ENCODE results near the gene TICAM2.

Gene TICAM2

DNA sequence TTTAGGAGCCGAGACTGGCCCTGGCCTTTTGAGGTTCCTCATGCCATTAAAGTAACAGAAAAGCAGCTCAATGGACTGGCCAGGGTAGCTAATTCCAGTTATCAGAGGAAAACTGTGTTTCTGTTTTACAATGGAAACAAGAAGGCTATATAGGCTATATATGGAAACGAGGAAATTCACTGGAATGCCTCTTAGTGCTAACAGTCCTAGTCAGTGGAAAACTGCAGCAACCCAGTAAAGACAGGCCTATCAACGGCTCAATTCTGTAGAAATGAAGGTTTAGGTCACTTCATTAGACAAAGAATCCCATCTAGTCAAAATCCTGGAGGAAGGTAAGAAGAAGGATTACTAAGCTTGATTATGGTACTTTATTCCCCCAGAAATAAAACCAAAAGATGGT, 3.2 kb upstream of the TICAM2 start:
- DNase-seq: no peak

DNA sequence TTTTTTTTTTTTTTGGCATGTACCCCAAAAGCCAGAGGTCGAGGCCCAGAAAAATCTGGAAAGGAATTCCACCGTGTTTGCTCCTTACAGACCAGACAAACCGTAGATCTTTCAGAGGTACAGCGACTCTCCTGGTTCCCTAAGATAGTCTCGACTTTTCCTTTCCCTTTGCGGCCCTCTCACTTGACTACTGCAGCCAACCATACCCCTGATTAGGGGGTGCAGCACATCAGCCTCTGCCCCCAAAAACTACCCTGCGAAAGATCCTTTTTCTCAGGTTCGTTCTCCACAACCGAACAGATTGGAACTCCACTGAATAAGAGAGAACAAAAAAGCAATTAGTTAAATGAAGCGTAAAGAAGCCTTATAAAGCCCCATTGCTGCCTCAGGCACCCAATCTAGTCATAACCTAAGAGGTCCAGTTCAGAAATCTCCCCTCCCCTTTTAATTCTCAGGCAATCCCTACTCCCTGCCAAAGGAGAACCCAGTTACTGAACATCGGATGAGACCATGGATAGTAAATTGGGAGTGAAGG, 379 bp upstream of the TICAM2 start:
- DNase-seq: no peak

DNA sequence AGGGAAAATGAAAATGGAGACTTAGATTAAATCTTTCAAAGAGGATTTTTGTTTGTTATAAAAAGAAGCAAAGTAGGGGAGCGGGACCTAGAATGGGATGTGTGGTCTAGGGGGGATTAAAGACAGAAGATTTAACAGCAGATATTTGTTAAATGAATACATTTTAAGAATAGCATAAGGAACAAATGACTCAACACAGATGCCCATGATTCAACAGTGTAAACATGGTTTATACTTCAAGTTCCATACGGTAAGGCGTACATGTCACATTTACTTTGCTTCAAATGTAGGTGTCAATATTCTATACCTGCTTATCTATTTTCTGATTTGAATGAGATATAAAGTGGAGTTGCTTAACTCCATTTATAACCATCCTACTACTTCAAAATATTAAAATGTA, 1.5 kb downstream of the TICAM2 start:
- DNase-seq: no peak

DNA sequence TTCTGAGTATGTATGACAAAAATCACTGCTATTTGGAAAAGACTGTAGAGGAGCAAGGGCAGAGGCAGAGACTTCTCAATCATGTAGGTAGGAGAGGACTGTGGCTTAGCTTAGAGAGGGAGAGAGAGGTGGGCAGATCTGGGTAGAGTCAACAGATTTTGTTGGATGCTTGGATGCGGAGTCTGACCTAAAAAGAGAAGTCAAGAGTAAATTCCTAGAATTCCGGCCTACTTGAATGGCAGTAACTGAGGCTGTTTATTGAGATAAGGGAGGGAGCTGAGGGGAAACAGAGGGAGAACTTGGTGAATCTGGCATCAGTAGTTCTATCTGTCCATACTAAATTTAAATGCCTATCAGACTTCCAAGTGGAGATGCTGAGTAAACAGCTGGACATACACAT, 2.4 kb downstream of the TICAM2 start:
- DNase-seq: no peak

DNA sequence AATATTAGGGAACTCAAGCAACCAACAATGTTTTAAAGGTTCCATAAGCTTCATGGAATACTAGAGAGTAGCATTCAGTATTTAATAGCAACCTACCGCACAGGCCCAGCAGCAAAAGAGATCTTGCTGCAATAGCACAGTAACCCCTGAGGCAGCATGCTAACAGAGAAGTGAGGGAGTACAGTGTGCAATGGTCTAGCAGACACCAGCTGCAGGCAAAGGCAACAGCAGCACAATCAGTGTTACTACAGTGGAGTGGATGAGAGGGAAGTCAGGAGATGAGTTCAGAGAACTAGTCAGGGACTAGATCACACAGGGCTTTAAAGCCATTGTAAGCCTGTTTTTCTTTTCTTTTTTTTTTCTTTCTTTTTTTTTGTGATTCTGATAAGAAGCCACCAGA, 2.8 kb downstream of the TICAM2 start:
- no peak for DNase-seq

DNA sequence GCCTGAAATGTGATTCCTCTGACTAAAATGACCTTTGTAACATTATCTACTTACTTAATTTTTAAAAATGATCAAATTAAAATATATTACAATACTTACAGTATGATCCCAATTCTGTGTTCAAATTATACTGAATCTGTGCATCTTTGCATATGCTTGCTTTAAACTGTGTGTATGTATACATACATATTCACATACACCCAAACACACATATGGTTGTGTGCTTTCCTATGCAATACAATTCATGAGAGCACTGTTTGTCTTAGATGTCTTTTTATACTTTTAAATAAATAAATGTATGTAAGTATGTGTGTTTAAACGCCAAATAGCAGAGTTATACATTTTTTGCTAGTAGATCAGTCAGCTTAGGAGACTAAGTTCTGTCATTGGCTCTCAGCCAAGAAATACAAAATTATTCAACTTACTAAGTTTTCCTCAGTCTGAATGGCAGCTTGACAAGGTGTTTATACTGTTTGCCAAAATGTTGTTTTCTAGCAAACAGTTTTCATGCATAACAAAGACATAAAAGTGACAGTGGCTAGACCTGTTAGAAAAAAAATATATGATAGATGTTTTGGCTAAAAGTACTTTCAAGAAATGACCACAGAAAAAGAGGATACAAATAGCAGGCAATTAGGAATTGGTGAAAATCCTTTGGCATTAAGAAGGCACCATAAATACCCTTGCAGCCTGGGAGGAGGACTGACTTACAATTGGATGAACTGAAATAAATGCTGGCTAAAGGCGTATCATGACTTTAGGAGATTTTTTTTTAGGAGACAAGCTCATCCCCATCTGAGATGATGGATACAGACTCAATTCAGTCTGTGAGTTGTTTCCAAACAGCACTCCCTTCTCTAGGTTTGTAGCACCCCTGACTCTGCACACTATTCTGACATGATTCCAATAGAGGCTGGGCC, 7.9 kb downstream of the TICAM2 start:
- DNase-seq: no peak

DNA sequence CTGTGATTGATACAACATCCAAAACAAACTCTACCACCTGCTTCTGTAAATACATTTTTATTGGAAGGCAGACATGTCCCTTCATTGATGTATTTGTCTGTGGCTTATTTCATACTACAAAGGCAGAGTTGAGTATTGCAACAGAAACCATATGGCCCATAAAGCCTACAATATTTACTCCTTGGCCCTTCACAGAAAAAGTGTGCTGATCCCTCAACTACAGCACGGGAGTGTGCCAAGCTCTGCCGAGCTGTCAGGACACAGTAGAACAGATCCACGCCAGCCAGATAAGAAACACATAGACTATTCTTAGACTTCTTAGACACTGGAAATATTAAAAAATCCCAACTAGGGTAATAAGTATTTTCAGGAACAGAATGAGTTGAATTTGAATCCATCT, 13.2 kb downstream of the TICAM2 start:
- DNase-seq: no peak

DNA sequence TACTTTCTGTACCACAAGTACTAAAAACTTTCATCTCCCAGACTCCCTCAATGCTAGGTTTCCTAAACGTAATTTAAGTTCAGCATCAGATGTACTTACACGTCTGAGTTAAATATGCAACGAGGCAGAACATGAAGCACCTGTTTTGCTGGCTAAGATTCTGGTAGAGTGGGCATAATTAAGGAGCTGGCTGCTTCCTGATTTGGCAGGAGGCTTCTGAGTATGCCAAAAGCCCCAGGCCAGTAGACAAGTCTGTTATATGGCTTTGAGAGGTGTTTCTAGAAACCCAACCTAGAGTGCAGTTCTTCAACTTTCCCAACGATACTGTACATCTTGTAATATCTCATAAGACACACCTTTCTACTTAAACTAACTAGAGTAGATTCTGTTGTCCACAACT, 13.6 kb downstream of the TICAM2 start:
- DNase-seq: no peak

DNA sequence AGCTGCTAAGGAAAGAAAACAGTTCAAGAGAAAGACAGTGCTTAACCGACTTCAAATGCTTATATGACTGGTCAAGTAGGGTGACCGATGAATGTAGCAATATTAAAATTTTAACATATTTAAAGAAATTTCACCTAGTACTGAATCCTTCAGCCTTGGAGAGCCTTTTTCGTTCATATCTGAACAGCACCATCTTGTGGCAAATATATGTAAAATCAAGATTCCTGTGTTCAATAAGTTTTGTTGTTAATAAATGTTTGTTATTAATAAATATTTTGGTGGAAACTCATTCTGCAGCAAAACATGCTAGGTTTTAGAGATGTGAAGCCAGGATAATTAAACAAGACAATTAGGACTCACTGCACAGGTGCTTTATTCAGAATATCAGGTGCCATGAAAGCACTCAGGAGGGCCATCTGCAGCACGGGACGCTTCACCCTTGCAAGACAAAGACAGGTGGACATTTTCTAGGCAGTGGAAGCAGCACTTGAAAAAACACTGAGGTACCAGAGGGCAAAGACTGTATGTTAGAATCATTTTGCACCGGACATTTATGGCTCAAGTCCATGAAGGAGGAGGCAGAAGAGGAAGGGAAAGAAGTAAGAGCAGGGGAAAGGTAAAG, 15.6 kb downstream of the TICAM2 start:
- DNase-seq: no peak

DNA sequence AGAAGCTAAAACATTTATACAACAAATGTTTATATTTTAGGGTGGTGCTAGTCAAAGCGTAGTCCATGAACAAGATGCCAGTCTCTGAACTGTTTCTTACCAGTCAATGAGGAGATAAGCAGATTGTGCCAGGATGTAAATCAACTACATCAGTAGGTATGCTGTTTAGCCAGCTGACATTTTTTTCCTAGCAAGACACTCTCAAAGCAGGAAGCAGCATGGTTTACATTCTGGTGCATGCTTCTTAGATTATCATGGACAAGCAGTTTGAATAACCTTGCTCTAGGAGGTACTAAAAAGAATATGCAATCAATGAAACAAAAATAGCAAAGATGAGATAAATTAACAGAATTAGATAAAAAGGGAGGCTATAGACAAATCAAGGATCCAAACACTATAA, 17.0 kb downstream of the TICAM2 start:
- DNase-seq: no peak

DNA sequence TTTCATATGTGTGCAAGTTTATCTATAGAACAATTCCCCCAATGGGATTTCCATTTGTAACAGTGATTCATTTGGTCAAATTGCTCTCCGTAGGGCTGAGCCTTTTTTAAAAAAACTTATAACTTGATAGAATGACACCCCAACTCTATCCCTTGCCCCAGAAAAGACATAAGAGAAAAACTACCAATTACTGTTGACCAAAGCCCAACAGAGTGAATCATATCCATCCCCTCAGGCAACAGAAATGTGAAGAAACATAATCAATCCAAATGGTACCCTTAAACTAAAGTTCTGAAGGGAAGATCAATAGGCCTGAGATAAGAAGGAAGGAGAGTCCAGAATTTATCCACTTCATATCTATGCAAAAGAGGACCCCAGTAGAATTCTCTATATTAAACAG, 17.8 kb downstream of the TICAM2 start:
- DNase-seq: no peak

DNA sequence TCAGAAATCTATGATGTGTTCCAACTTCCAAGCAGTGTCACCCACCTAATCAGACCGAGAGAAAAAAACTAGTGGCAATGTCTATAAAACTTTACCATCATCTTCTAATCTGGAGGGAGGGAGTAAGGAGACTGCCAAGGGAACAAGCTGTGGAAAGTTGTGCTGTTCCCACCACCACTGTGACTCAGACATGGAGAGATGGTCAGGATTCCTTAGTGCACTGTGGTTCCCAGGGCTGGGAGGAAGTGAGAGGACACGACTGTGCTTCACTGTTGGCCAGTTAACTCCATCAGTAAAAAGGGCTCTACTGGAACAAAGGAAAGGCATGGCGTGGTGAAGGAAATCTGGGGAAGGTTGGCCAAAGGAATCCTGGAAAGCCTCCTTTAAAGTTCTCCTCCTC, 18.8 kb downstream of the TICAM2 start:
- no peak for DNase-seq

DNA sequence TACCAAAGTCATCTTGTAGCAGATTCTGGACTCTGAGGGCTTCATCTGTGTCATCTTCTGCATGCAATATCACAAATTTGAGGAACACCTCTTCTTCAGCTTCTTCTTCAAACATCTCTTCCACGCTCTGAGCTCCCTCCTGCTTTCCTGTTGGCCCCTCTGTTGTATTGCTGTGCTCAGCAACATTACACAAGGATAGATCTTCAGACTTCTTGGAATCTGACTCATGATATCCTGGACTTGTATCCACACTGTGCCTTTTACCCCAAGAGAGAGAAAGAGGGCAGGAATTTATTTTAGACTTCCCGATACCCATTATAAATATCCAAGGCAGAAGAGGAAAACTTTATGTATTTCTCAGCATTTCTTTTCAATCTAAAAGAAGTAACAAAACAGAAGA, 21.3 kb downstream of the TICAM2 start:
- DNase-seq: no peak

DNA sequence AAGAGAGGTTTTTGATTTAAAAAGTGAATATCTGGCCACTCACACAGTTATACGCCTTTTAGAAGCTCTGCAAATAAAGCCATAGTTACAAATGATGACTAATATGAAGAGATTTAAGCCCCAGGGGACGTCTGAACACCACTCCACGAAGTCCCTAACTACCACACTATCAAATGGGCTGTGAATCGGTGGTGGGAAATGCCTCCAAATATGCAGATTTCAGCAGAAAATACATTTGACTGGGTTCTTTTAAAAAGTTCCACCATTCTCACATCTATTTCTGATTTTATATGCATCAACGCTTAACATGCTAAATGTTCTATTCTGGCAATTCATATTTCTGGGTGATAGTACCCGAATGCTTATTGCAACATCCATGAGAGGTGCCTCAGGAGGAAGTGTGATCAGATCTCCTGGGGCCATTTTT, 22.5 kb downstream of the TICAM2 start:
- DNase-seq: no peak

DNA sequence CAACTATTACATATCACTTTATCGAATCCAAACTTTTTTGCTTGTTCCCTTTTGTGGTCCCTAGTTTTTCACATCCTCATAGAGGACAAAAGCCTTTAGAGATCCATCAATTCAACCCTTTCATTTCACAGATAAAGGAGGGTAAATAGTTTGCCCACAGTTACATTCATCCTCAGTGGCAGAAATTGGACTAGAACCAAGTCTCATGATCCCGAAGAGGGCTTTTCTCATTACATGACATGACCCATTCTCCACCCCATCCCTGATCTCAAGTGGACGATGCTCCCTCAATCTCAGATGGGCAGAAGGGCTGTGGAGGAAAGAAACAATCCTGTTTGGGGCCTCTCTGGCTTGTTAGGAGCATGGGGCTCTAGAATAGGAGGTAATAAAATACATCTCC, 23.1 kb downstream of the TICAM2 start:
- no peak for DNase-seq

DNA sequence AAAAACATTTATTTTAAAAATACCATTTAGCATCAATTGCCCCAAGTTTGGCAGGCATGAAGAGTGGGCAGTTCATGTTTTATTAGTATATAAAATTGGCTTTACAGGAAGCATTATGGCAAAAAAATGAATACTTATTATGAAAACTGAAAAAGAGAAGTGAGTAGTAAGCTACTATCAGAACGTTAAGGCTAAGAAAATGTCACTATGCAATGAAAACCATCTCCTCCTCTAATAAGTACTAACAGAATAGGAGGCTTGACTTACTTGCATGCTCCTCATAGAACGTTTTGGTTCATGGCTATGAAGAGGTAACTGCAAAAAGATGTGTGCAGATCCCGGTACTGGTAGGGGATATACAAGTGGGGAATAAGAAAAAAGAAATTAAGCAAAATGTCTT, 23.6 kb downstream of the TICAM2 start:
- no peak for DNase-seq

DNA sequence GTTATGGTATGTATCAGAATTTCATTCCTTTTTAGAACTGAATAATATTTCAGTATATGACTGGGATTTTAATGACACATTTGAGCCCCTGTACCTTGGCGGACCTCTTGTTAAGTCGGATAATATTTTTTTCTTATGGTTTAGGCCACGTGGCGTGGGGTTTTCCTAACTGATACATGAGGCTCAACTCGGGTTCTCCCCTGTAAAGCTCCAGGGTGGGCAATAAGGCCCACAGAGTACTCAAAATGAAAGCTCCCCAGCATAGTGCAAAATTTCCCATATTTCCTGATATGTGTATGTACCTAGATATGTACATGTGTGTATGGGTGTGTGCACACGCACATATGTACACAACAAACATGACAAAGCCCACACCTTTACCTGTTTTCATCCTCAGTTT, 24.5 kb downstream of the TICAM2 start:
- no peak for DNase-seq

DNA sequence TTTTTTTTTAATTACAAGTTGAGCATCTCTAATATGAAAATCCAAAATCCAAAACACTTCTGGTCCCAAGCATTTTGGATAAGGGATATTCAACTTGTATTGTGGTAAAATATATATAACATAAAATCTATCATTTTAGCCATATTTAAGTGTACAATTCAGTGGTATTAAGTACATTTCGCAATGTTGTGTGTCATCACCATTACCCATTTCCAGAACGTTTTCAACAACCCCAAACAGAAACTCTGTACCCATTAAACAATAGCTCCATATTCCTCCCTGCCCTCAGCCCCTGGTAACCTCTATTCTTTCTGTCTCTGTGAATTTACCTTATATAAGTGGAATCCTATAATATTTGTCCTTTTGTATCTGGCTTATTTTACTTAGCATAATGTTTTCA, 24.9 kb downstream of the TICAM2 start:
- DNase-seq: no peak

DNA sequence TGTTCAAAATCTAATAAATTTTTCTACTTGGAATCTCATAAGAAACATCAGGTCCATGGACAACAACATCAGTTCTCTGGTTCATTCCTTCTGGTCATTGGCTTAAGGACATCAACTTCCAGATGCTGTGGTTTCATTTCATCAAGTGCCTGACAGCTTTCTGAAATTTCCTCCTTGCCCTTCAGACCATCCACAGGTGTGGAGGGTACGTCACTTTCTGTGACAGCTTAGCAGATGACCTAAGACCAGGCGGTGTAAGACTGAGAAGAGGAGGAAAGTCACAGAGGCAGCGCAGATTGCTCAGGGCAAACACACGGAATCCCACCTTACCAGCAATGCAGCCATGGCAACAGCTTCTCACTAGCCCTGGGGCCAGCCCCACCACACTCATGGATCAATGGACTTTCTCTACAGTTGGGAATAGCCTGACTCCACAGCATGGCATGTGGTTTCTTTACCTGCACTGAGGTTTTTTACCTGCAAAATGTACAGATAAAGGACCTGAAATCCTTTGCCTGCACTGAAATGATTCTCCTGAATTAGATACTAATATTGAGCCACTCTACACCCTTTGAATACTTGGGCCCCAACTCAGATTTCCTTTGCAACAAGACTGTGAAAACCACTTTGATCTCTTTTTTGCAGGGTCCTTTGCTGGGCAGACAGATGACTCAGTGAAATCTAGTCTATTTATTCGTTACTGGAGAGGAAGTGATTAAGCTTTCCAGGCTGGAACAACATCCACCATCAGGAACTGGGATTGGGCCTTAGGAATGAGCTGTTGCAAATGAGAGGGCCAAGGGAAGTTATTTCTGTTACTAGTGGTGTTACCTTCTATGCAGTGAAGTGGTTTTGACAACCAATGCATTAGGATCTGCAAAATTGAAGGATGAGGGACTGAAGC, 26.9 kb downstream of the TICAM2 start:
- DNase-seq: no peak

DNA sequence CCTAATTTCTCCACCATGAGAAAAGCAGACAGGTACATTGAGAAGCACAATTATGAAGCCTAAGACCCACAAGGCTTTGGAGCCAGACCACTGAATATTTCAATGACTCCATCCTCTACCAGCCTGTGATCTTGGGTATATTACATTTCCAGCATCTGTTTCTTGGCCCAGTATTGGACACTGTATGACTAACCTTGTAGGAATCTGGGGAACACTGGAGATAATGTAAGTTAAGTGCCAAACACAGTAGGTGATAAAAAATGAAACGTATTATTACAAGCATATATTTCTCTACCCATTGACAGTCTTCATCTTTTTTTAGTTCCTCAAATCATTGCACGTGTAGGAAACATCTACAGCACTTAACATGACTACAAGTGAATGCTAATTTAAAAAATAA, 29.1 kb downstream of the TICAM2 start:
- DNase-seq: no peak

DNA sequence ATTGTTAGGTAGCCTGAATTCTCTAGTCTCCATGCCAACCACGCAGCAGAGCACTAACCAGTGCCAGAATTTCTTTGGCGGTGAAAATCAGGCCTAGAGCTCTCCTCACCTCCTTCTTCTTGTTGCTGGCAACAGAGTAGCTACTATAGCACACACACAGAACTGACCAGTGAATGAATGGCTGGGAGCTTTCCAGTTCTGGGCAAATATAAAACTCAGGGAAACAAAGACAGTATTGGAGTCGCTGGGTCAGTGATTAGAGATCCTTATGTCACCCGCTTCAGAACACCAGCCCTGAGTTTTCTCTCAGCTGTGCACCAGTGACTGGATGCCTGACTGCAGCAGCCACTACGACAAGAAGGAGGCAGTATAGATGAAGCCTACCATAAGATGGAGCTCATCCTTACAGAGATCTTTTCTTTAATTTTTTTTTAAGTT, 30.8 kb downstream of the TICAM2 start:
- DNase-seq: no peak

DNA sequence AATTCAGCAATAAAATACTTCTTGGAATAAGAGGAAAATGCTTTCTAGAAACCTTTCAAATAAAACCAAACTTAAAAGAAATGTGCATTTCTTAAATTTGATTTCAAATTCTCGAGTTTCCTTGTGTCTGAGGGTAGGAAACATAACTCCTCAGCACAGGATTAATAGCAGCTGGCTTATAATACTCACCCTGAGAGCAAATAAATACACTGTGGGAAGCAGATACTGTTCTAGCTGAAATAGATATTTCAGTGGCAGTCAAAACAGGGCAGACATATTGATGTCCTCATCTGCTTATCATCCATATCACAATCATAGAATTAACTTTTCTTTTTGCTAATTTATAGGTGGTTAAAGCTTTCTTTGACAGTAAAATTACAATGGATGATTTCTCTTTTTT, 33.6 kb downstream of the TICAM2 start:
- DNase-seq: no peak

DNA sequence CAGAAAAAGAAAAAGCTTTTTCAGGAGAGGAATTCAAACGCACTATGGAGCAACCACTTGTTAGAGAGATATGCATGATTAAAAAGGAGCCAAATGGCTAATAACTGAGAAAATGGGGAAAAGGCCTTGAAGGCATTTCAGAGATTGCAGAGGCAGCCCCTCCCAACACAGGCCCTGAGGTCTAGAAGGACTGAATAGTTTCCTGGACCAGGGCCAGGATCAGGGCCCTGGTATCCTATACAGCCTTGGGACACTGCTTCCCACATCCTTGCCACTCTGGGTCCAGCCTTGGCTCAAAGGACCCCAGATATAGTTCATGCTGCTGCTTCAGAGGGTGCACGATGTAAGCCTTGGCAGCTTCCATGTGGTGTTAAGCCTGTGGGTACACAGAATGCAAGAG, 37.0 kb downstream of the TICAM2 start:
- no peak for DNase-seq
